GM23248 (cell line): ENCODE data around the gene ADGRG2.

Experiments used
- EZH2 ChIP-seq: fragments of 200-600 bp; sonication (generic); IDR thresholded peaks from 2 replicates; pipeline ENCODE4 v1.6.1; 2018; ENCODE audit warnings: antibody characterized with exemption, mild to moderate bottlenecking; ENCODE audit not compliant: insufficient read depth, poor library complexity, severe bottlenecking
- EZH2phosphoT487 ChIP-seq: fragments of 200-600 bp; sonication (generic); IDR thresholded peaks from 2 replicates; pipeline ENCODE4 v1.6.1; 2018; ENCODE audit warnings: antibody characterized with exemption, moderate library complexity, mild to moderate bottlenecking, low read depth; ENCODE audit not compliant: insufficient read depth

DNA sequence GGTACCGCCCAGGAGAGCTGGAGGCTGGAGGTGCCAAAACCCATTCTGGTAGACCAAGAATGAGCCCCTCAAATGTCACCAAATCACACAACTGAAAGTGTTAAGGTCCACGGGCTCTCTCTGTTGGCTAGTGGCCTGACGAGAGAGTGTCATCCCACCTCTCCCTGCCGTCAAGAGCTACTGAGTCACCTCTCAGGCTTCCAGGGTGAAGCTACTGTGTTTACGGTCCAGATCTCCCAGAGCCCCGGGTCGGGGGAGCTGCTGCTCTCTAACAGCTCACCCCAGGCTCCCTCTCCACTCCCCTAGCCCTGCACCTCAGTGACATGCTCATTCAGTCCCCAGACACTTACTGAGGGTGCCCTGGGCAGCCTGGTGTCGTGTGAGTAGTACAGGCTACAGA, 59.2 kb downstream of the ADGRG2 start:
- TF ChIP-seq EZH2, result no peak
- no peak for TF ChIP-seq EZH2phosphoT487
